Astrocyte (in vitro differentiated cells and primary cell): ENCODE results near the gene ACBD7. TPM values are rescaled to one million over a fixed set of nuclear protein-coding genes. Genes with fewer than 3 reads are reported as not detected.

Experiments used
- DNase-seq: peaks from one replicate; pipeline ENCODE4 v3.0.0-alpha.2; 2010; ENCODE audit warnings: low read depth
- FAIRE-seq: peaks from 2 replicates; lab custom pipeline; 2011; peaks lifted over from hg19 to GRCh38; lab: Jason Lieb, UNC
- H2AFZ ChIP-seq: 2 replicates; pipeline ENCODE4 v1.6.0; 2012; ENCODE audit warnings: low read depth, low read length, inconsistent platforms
- H3K27ac ChIP-seq: 2 replicates; pipeline ENCODE4 v1.5.1; 2011; ENCODE audit warnings: low read depth, low read length, inconsistent platforms
- H3K27me3 ChIP-seq: 2 replicates; pipeline ENCODE4 v1.6.0; 2011; ENCODE audit warnings: low read length, inconsistent platforms; ENCODE audit not compliant: insufficient read depth
- H3K36me3 ChIP-seq: 2 replicates; pipeline ENCODE4 v1.5.1; 2011; ENCODE audit warnings: low read length, inconsistent platforms; ENCODE audit not compliant: insufficient read depth
- H3K4me1 ChIP-seq: 2 replicates; pipeline ENCODE4 v1.5.1; 2011; ENCODE audit warnings: low read length, inconsistent platforms; ENCODE audit not compliant: insufficient read depth
- H3K4me2 ChIP-seq: 2 replicates; pipeline ENCODE4 v1.6.0; 2012; ENCODE audit warnings: low read length, inconsistent platforms
- H3K4me3 ChIP-seq: 2 replicates; pipeline ENCODE4 v1.5.1; 2011; ENCODE audit warnings: low read depth, mild to moderate bottlenecking, low read length, inconsistent platforms; ENCODE audit not compliant: insufficient read depth
- H3K79me2 ChIP-seq: 2 replicates; pipeline ENCODE4 v1.6.0; 2012; ENCODE audit warnings: mild to moderate bottlenecking, low read length, inconsistent platforms; ENCODE audit not compliant: insufficient read depth
- H3K9ac ChIP-seq: 2 replicates; pipeline ENCODE4 v1.6.0; 2012; ENCODE audit warnings: mild to moderate bottlenecking, low read length, inconsistent platforms
- H3K9me3 ChIP-seq: 2 replicates; pipeline ENCODE4 v1.5.1; 2012; ENCODE audit warnings: low read depth, mild to moderate bottlenecking, low read length, inconsistent platforms; ENCODE audit not compliant: insufficient read depth
- H4K20me1 ChIP-seq: 2 replicates; pipeline ENCODE4 v1.6.0; 2012; ENCODE audit warnings: low read length, inconsistent platforms; ENCODE audit not compliant: insufficient read depth
- H3K27ac Mint-ChIP-seq: one replicate; pipeline ENCODE4 v1.8.0; 2021; ENCODE audit warnings: mild to moderate bottlenecking, mixed read lengths; ENCODE audit not compliant: unreplicated experiment
- H3K27me3 Mint-ChIP-seq: one replicate; pipeline ENCODE4 v1.8.0; 2021; ENCODE audit warnings: low read depth, mixed read lengths; ENCODE audit not compliant: unreplicated experiment
- H3K36me3 Mint-ChIP-seq: one replicate; pipeline ENCODE4 v1.8.0; 2021; ENCODE audit warnings: low read depth, mixed read lengths; ENCODE audit not compliant: unreplicated experiment
- H3K4me1 Mint-ChIP-seq: one replicate; pipeline ENCODE4 v1.8.0; 2021; ENCODE audit warnings: low read depth, mixed read lengths; ENCODE audit not compliant: unreplicated experiment
- H3K4me3 Mint-ChIP-seq: one replicate; pipeline ENCODE4 v1.8.0; 2021; ENCODE audit warnings: mild to moderate bottlenecking, moderate library complexity, mixed read lengths; ENCODE audit not compliant: unreplicated experiment
- H3K9me3 Mint-ChIP-seq: one replicate; pipeline ENCODE4 v1.8.0; 2021; ENCODE audit warnings: mild to moderate bottlenecking, mixed read lengths; ENCODE audit not compliant: unreplicated experiment
- CTCF ChIP-seq: IDR thresholded peaks from 2 replicates; pipeline ENCODE4 v1.5.1; 2011; ENCODE audit warnings: low read depth, mild to moderate bottlenecking, inconsistent platforms, low read length, moderate library complexity; ENCODE audit not compliant: insufficient read depth
- EZH2 ChIP-seq: IDR thresholded peaks from 2 replicates; pipeline ENCODE4 v1.6.1; 2012; ENCODE audit warnings: mild to moderate bottlenecking, low read length, inconsistent platforms; ENCODE audit not compliant: insufficient read depth
- total RNA-seq: library from RNA; stranded (reverse); gene quantifications from 2 replicates; pipeline ENCODE4 v1.2.1, GENCODE V29; 2021

Gene ACBD7
- total RNA-seq, 1 donor from 2014 or later: 0.79 TPM

GRCh38 chr10:15097011-15097812, 8.6 kb upstream of the ACBD7 start, which contains the start of gene RPP38:
TSS of gene RPP38 (plus strand) at chr10:15097355. CDS start at chr10:15103315, 5,960 bp downstream.
- H3K9me3 ChIP-seq: no peaks in the 10 kb centered on the region

GRCh38 chr10:15096661-15097010, 8.1 kb upstream of the ACBD7 start:
- peaks cover 12% of the 10 kb centered on the region for H3K4me1 ChIP-seq
- Mint-ChIP-seq H3K4me1 (peaks cover 10% of the 10 kb centered on the region), H3K27ac (peak overlapping the region; percentile 69), H3K4me3 (peak overlapping the region; percentile 100), H3K27me3 (no peaks in the 10 kb centered on the region), H3K36me3 (peaks cover 4% of the 10 kb centered on the region), H3K9me3 (no peaks in the 10 kb centered on the region)
- no peak for FAIRE-seq
- no peak for TF ChIP-seq CTCF
- TF ChIP-seq EZH2: no peak
- H3K36me3 ChIP-seq: no peaks in the 10 kb centered on the region
- peaks cover 42% of the 10 kb centered on the region for H3K79me2 ChIP-seq
- no peaks in the 10 kb centered on the region for H3K9me3 ChIP-seq
- peak overlapping the region; percentile 98 for H3K9ac ChIP-seq
- H2AFZ ChIP-seq: peak overlapping the region; percentile 97
- peaks cover 15% of the 10 kb centered on the region for H4K20me1 ChIP-seq
- H3K4me2 ChIP-seq: peak overlapping the region; percentile 100
- DNase-seq: no peak
- peak overlapping the region; percentile 84 for H3K4me3 ChIP-seq
- H3K27me3 ChIP-seq: no peaks in the 10 kb centered on the region
- H3K27ac ChIP-seq: peak overlapping the region; percentile 98

More at GRCh38 chr10:15097011-15097812, 8.6 kb upstream of the ACBD7 start, which contains the start of gene RPP38:
- peak within 1 kb of the TSS; percentile 100 for H3K27ac Mint-ChIP-seq
- Histone ChIP-seq H2AFZ (peak within 1 kb of the TSS; percentile 97), H3K27me3 (no peaks in the 10 kb centered on the region), H4K20me1 (peaks cover 20% of the 10 kb centered on the region), H3K36me3 (peaks cover under 1% of the 10 kb centered on the region), H3K9ac (peak within 1 kb of the TSS; percentile 98), H3K4me2 (peak within 1 kb of the TSS; percentile 100), H3K4me1 (peaks cover 12% of the 10 kb centered on the region), H3K79me2 (peaks cover 48% of the 10 kb centered on the region), H3K27ac (peak within 1 kb of the TSS; percentile 98), H3K4me3 (peak within 1 kb of the TSS; percentile 84)
- no peak for TF ChIP-seq CTCF
- TF ChIP-seq EZH2: no peak
- peaks cover 10% of the 10 kb centered on the region for H3K4me1 Mint-ChIP-seq
- FAIRE-seq: no peak
- peak within 1 kb of the TSS; percentile 100 for H3K4me3 Mint-ChIP-seq
- peaks cover 4% of the 10 kb centered on the region for H3K36me3 Mint-ChIP-seq
- no peaks in the 10 kb centered on the region for H3K9me3 Mint-ChIP-seq
- no peaks in the 10 kb centered on the region for H3K27me3 Mint-ChIP-seq
- DNase-seq: peak; percentile 81
